HG02571 (cell line): ENCODE data around the gene ZNF469.

Source experiments
- ATAC-seq: cut with Tn5 transposase; IDR thresholded peaks from one replicate; pipeline ENCODE4 v1.9.1; 2021; ENCODE audit warnings: mild to moderate bottlenecking, moderate library complexity; ENCODE audit not compliant: unreplicated experiment

Gene ZNF469

GRCh38 chr16:88382491-88383400, at the start of gene ZNF469:
Gene ZNF469 (plus strand): TSS chr16:88382959. CDS start chr16:88427471, 44,512 bp downstream.
- no peak for ATAC-seq

- no peak for ATAC-seq
These were observed 48.6 kb upstream of the ZNF469 start for GRCh38 chr16:88333848-88334777.

GRCh38 chr16:88334778-88335720, 47.7 kb upstream of the ZNF469 start:
- ATAC-seq: no peak

DNA sequence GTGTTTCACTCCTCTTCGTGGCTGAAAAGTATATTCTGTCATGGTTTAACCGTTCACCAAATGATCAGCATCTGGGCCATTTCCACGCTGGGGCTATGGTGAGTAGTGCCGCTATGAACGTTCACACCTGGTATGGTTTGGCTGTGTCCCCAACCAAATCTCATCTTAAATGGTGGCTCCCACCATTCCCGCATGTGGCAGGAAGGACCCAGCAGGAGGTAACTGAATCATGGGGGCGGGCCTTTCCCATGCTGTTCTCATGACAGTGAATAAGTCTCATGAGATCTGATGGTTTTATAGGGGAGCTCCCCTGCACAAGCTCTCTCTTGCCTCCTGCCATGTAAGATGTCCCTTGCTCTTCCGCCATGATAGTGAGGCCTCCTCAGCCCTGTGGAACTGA, 45.7 kb upstream of the ZNF469 start:
- no peak for ATAC-seq

- no peak for ATAC-seq
These were observed 45.2 kb upstream of the ZNF469 start for GRCh38 chr16:88337538-88337937.

DNA sequence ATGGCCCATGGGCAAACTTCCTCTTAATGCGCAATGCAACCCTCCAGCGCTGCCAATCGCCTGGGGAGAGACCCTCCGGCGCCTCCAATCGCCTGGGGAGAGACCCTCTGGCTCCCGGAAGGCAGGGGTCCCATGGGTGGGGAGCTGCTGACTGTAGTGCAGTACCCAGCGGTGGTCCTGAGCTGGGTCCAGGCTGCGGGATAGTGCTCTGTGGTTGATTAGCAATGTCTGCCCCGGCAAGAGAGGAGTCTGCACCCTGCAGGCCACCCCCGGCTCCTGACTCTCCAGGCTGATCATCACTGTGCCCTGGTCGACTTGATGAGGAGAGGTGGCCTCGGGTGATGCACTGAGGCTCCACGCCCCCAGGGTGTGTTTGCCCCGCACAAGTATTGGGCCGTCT, 44.6 kb upstream of the ZNF469 start:
- ATAC-seq: no peak

DNA sequence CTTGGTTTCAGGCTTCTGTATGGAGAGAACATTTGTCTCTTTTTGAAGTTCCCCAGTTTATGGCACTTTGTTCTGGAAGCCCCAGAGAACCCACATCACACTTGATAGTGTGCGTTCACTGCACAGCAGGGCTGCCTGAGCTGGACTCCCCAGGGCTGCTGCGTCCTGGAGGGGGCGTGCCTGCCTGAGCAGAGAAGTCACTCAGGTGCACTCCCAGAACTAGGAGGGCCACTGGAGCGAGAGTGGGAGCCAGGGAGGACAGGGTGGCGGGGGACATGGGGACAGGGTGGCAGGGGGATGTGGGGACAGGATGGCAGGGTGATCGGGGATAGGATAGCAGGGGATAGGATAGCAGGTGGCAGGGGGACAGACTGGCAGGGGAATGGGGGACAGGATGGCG, 43.9 kb upstream of the ZNF469 start:
- no peak for ATAC-seq

DNA sequence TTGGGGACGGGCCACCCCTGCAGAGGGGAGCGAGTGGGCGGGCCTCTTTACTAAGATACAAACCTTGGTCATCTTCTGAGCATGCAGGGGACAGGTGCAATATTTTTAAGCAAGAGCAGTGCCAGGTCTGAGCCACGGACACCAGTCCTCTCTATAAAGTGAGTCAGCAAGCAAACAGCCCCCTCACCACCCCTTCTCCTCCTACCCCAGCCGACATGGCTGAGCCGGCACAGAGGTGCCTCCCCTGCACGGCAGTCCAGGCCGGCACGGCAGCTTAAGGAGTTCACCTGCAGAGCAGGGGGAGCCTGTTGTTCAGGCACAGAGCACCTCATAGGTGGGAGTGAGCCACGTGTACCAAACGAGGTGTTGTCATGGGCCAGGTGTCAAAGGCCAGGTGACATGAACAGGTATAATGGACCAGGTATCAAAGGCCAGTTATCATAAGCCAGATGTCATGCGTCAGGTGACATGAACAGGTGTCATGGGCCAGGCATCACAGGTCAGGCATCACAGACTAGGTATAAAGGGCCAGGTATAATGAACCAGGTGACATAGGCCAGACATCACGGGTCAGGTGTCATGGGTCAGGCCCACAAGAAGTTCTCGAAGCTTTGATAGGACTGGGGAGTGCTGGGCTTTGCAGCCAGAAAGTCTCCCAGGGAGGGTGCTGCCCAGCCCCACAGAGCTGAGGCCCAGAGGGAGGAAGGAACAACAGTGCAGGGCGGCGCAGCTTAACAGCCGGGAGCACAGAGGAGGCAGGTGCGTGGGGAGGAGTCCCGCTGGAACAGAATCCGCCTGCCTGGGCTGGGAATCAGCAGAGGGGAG, 42.6 kb upstream of the ZNF469 start:
- ATAC-seq: no peak

DNA sequence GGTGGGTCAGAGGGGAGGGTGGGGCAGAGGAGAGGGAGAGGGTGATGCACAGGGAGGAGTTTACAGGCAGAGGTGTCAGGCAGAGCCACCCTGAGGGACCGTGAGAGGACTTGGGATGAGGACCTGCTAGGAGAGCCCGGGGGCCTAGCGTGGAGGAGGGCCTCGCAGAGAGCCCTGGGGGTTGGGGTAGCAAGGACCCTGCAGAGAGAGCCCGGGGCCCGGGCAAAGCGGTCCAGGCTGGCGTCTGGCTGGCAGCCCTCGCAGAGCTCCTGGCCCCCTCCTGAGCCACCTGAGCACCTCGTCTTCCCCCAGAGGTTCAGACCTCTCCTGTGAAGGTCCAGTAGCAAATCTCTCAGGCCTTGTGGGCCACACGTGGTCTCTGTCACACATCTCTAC, 42.0 kb upstream of the ZNF469 start:
- ATAC-seq: no peak

GRCh38 chr16:88341551-88342290, 41.0 kb upstream of the ZNF469 start:
- no peak for ATAC-seq

GRCh38 chr16:88342491-88342890, 40.3 kb upstream of the ZNF469 start:
- no peak for ATAC-seq

DNA sequence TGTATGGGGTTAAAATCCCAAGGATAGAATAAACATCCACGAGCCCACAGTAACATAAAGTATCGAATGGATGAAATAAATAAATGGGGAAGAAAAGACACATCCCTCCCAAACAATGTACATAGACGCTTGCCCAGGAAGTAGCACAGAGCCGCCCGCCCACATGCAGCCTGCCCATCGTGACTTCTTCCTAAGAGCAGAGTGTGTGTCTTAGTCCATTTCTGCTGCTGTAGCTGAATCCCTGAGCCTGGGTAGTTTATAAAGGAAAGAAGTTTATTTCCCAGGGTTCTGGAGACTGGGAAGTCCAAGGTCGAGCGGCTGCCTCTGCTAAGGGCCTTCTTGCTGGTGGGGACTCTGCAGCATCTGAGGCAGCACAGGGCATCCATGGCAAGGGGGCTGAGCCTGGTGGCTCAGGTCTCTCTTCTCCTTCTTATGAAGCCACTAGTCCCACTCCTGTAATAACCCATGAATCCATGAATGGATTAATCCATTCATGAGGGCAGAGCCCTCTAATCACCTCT, 39.4 kb upstream of the ZNF469 start:
- ATAC-seq: no peak

GRCh38 chr16:88344411-88345030, 38.2 kb upstream of the ZNF469 start:
- ATAC-seq: no peak

- ATAC-seq: no peak
These were observed 37.6 kb upstream of the ZNF469 start for GRCh38 chr16:88345031-88345720.

DNA sequence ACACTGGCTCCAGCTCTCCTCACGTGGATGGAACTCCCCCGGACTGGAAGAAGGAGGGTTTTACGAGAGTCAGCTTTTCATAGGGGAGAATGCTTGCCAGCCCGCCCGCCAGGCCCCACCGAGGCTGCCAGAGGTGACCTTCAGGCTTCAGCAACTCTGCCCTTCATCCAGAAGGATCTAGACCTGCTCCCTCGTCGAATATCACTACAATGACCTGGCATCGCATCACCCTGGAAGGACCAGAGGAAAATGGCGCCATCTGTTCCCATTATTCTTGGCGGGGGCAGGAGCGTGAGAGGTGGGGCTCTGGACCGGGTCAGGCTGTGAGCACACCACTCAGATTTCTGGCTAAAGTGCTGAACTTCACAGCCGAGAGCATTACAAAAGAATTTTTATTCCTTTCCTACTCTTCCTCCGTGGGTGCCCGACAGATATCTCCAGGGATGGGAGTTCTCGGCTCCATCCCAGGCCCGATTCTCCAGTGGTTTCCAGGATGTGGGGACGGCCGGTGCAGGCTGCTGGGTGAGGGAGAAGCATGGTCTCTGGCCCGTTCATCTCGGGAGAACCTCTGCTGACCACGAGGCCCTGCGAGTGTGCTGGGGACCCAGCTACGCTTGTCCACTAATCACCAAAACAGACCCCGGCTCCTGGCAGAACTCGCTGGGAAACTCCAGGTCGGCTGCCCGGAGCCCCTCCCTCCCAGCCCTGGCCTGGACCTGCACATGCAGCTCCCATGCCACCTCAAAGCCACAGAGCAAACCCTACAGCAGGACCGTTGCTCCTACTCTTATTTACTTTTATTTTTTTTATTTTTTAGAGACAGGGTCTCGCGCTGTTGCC, 36.8 kb upstream of the ZNF469 start:
- no peak for ATAC-seq

GRCh38 chr16:88346680-88347505, 35.9 kb upstream of the ZNF469 start:
- no peak for ATAC-seq
